ENCODE results near the gene ABCB8.

Gene ABCB8

DNA sequence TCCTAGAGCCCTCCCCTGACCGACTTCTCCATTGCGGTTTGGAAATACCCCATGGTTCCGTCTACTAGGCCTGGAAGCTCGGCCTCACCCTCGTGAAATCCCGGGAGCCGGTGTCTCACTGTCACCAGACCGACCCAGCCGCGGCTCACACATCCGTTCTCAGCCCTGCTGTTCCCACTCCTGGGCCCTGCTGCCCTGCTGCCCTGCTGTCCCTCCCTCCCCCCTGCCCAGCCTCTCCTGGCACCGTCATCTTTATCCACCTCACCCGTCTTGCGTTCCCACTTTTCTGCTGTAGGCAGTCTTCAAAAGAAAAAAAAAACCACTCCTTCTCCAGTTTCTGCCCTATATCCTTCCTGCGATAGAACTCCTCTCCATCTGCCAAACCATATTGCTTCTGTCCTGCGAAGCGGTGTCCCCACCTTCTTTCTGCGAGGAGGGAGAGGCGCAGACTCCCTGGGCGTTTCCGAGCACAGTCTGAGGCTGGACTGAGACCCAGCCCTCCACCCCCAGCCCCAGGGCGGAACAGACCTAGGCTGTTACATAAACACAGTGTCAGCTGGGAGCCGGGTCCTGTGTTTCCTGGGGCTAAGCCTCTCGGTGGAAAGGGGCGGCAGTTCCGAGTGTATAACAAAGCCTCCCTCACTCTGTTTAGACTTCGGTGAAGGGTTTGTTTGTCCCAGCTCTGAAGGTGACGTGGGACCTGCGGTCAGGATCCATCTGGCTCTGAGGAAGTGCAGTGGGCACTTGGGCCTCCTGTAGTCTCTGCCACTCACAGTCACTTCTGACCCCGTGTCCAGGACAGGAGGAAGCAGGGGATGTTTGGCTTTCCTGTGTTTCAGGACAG is 60.8 kb downstream of the ABCB8 start:
- peak in 1 of 2 donors; percentile 67 for DNase-seq

DNA sequence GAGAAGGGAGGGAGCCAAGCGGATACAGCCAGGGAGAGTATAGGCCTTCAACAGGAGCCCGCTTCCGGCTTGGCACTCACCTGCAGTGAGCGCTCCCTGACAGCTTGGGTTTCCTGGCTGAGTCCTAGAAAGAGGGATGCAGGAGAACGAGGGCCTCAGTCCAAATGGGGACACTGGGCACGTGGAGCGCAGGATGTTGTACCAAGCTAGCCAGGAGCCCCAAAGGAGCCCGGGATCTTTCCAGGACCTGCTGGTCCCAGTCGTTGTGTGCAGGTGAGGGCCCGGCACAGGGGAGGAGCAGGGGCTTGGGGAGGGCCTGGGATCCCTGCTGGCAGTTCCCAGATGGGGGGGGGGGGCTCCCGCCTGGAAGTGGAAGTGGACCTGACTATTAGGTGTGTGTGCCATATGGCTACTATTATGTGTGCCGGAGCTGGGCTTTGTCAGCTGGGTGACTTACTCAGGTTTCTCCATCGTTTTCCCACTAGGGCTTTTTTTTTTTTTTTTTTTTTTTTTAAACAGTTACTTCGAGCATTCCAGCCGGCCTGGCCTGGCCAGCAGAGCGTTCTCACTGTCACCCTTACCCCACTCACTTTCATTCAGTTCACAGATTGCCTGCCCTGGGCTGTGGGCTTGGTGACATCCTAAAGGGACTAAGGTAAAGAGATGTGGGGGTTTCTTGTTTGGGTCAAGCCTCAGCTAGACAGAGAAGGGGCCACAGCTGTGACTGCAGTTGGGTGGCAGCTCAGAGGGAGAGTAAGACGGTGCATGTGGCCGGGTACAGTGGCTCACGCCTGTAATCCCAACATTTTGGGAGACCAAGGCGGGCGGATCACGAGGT is 61.9 kb downstream of the ABCB8 start:
- DNase-seq: no peak

DNA sequence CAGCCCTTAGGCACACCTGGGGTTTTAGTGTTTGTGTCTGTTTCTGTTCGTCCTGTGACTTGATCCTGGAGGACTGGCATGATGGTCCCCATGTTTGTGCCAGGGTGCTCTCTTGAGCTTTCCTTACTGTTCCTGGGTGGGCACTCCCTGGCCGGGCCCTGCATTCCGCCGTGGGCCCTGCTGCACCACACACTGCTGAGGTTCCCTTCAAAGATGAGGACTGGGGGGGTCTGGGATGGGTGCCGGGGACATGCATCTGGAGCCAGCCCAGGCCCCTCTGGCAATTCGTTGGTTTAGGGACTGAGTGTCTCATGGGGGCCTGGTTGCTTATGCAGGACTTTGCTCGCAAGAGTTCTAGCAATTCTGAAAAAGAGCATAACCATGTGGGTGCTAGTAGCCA is 62.8 kb downstream of the ABCB8 start:
- no peak for DNase-seq

GRCh38 chr7:151091431-151091830 is 63.2 kb downstream of the ABCB8 start:
- DNase-seq: no peak

DNA sequence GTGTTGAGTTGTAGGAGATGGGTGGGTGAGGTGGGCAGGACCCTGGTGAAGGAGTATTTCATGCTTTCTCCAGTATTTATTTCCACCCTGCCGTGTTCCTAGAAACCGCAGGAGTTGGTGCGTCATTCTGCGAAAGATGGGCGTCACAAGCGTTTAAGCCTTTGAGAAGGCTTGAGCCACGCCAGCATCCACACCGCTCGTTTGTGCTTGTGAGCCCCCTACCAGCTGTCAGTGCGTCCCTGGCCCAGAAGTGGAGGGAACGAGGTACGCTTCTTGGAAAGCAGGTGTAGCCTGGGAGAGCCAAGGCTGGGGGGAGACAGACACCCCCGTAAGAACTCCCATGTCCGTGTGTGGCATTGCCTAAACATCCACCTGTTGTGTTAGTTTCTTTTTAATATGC is 63.7 kb downstream of the ABCB8 start:
- DNase-seq: no peak

DNA sequence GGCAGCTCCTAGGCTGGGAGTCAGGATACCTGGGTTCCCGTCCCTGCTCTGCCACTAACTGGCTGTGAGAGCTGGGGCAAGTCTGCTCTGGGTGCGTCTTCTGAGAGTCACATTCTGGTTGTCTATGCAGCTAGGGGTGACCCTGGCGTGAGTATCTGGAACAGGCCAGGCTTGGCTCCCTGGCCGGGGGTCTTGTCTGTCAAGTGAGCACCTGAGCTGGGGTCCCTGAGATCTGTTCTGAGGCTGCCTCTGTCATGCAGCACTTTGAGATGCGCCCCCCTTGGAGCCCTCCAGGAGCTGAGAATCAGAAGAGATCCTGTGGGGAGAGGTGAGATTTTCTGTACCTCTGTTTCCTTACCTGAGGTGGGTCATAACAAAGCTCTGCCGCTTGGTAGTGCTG is 65.5 kb downstream of the ABCB8 start:
- no peak for DNase-seq

GRCh38 chr7:151094675-151095074 is 66.4 kb downstream of the ABCB8 start:
- no peak for DNase-seq

DNA sequence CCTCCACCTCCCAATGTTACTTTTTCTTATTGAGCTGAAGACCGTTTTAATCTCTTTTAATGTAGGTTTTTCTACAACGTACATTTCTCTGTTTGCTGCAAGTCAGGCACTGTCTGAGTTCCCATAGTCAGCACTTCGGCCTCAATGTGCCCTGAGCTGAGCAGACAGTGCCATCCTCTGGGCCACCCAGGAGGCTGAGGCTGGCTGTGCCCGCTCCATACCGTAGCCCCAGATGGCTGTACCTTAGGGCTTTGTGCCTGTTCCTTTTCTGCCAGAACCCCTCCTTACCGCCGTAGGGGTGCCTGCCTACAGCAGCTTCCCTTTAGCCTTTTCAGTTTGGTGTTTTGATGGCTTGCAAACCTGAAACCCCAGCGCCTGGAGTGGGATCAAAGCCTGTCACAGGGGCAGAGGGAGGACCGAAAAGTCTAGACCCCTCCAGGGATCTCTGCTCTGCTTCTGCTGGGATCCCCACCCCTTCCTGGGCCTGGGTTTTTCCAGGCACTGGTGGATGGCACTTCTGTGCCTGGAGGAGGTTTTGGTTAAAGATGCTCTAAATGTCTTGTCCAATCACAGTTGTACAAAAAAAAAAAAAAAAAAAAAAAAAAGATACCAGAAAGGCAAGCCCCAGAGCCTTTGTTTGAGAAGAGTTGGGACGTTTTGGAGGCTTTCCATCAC is 67.0 kb downstream of the ABCB8 start:
- no peak for DNase-seq

DNA sequence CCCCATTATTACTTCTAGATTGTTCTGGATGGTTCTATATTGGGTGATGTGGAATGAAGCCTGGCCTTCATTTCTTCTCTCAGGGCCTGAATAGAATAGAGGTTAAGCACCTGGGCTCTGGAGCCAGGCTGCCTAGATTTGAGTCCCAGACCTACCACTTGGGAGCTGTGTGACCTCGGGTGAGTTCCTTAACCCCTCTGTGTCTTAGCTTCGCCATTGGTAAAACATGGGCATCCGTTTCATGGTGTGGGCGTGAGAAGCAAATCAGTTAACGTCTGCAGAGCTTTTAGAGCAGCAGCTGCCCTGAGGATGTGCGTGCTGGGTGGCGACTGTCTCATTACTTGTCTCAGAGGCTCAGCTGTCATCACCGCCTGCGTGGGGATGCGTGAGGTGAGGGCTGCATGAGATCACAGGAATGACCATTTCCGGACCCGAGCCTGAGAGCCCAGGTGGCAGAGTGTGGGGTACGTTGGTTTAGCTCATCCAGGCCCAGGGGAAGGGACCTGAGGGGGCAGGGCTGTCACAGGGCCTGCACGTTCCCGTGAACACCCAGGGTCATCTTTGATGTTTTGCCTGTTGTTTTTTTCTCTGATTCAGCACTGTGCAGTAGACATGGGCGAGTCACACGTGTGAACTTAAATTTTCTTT is 67.7 kb downstream of the ABCB8 start:
- DNase-seq: no peak
